NB4 (cell line): Measurements from ENCODE around the gene HDAC9.

Experiments used
- DNase-seq: peaks from one replicate; pipeline ENCODE4 v3.0.0; 2010; ENCODE audit warnings: low read depth
- H3K4me3 ChIP-seq: one replicate; pipeline ENCODE4 v1.5.1; 2011; ENCODE audit warnings: mild to moderate bottlenecking, low read depth, low read length, moderate library complexity
- CTCF ChIP-seq: IDR thresholded peaks from one replicate; pipeline ENCODE4 v1.5.1; 2012; ENCODE audit warnings: low read depth, low read length
- MYC ChIP-seq: IDR thresholded peaks from 2 replicates; pipeline ENCODE4 v1.6.1; 2011; ENCODE audit warnings: low read depth, low read length
- POLR2A ChIP-seq: IDR thresholded peaks from 2 replicates; pipeline ENCODE4 v1.6.1; 2011; ENCODE audit warnings: mild to moderate bottlenecking; ENCODE audit not compliant: insufficient read length; ENCODE audit errors: extremely low read depth
- TF ChIP-seq, protein P1 (sequence below): IDR thresholded peaks from 2 replicates; pipeline ENCODE4 v1.6.1; 2011; ENCODE audit warnings: low read depth, low read length

HDAC9 gene

GRCh38 chr7:18834577-18834976 lies 339.0 kb downstream of the HDAC9 start:
- DNase-seq, result no peak
- TF ChIP-seq MYC, result no peak
- TF ChIP-seq CTCF, result no peak
- TF ChIP-seq, protein P1, sequence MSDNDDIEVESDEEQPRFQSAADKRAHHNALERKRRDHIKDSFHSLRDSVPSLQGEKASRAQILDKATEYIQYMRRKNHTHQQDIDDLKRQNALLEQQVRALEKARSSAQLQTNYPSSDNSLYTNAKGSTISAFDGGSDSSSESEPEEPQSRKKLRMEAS, result no peak
- TF ChIP-seq POLR2A, result no peak
- H3K4me3 ChIP-seq, result no peak overlapping the region

DNA sequence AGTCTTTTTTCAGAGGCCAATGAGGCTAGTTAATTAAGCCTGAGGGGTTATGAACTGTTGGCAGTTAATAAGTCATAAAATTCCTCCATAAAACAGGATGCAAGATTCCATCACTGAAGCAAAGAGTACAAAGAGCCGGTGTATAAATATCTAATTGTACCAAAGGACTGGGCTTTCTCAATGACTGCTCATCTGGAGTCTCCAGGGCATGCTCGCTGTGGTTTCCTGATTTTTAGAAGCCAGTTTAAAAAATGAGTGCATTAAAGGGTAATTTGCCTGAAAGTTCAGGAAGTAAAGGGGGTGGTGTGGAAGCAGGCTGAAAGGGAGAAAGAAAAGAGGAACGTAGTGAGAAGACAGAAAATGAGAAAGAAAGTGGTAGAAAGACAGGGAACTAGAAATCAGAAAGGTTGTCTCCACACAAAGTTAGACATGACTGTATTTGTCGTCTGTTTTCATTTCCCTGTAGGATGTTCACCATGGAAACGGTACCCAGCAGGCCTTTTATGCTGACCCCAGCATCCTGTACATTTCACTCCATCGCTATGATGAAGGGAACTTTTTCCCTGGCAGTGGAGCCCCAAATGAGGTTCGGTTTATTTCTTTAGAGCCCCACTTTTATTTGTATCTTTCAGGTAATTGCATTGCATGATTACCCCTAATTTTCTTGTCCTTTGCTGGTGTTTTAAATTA lies 339.6 kb downstream of the HDAC9 start:
- H3K4me3 ChIP-seq, result no peak overlapping the region
- TF ChIP-seq, protein P1, result no peak
- no peak for TF ChIP-seq POLR2A
- TF ChIP-seq CTCF, result no peak
- TF ChIP-seq MYC, result no peak
- DNase-seq, result no peak

DNA sequence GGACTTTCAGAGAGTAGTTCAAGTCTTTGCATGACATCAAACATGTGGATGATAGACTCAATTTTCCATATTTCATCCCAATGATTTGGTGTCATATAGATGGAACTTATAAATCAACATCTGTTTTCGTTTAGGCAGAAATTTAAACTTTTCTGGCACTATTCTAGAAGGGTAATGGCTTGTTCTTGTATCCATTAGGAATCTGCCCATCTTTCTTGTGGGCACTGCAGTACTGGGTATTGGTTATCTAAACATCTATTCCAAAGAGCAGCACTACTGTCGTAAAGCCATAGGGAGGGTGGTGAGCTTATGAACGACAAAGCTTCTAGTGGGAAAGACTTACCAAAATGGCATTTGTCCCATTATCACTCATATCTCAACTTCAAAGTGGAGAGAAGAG lies 348.4 kb downstream of the HDAC9 start:
- DNase-seq, result no peak
- H3K4me3 ChIP-seq, result no peak overlapping the region
- TF ChIP-seq POLR2A, result no peak
- no peak for TF ChIP-seq CTCF
- no peak for TF ChIP-seq MYC
- TF ChIP-seq, protein P1, result no peak

GRCh38 chr7:18844735-18845134 lies 349.2 kb downstream of the HDAC9 start:
- no peak for TF ChIP-seq MYC
- TF ChIP-seq POLR2A, result no peak
- TF ChIP-seq, protein P1, result no peak
- no peak for TF ChIP-seq CTCF
- H3K4me3 ChIP-seq, result no peak overlapping the region
- no peak for DNase-seq

- no peak overlapping the region for H3K4me3 ChIP-seq
- TF ChIP-seq CTCF (no peak), POLR2A (no peak), MYC (no peak)
- TF ChIP-seq, protein P1, result no peak
- DNase-seq, result no peak
Measured at GRCh38 chr7:18845700-18846099, 350.2 kb downstream of the HDAC9 start.
